ENCODE results near the gene LHX4. TPM values are rescaled to one million over a fixed set of nuclear protein-coding genes. Genes with fewer than 3 reads are reported as not detected.

The LHX4 gene
- total and polyA plus RNA-seq, 2 of the 4 experiments (the other 2 are of a cell fraction), result 0.05 to 0.18 TPM

- H4K8ac ChIP-seq (ENCODE audit: low read depth in 2 of 2, low read length in 2 of 2), result no peak overlapping the region
- peaks cover 93% of the 10 kb centered on the region for H3K36me3 ChIP-seq (ENCODE audit: control insufficient read depth, insufficient read depth, low read length)
- H3K14ac ChIP-seq (replicated peaks; ENCODE audit: low read depth, low read length), result no peak overlapping the region
- H2AK5ac ChIP-seq (ENCODE audit: low read depth, low read length), result no peak overlapping the region
- ChIA-PET CTCF (no interaction called here), POLR2A (ENCODE audit: unreplicated experiment) (no interaction called here)
- no peak overlapping the region for H2AK9ac ChIP-seq (replicated peaks; ENCODE audit: low read depth, low read length, poor library complexity)
- no peak overlapping the region for H2BK20ac ChIP-seq (ENCODE audit: low read depth, low read length)
- no peak overlapping the region for H3K23ac ChIP-seq (ENCODE audit: low read depth, low read length)
- no peaks in the 10 kb centered on the region for H3K9me3 ChIP-seq (ENCODE audit: control insufficient read depth, insufficient read depth, low read length)
- peaks cover 25% of the 10 kb centered on the region for H4K20me1 ChIP-seq (ENCODE audit: insufficient read depth, low read length)
- no peaks in the 10 kb centered on the region for H3K4me1 ChIP-seq (ENCODE audit: control insufficient read depth, insufficient read depth, low read length)
- peaks cover 8 to 51% of the 10 kb centered on the region in 2 experiments; a peak in 3 of 4 replicates for H3K79me1 ChIP-seq (ENCODE audit: low read depth in 1 of 2, low read length in 2 of 2)
- 98% methylated on average over 9 of the region's 22 CpGs; no CpG with 5 or more reads in 1 of the 2 experiments for WGBS, 2 experiments (ENCODE audit: extremely low coverage in 2 of 2, insufficient read length in 1 of 2)
- no peak overlapping the region for H4K91ac ChIP-seq (ENCODE audit: insufficient read depth, low read depth, low read length)
- H3K56ac ChIP-seq (ENCODE audit: extremely low read depth, insufficient read depth, low read length), result no peak overlapping the region
- H3K4ac ChIP-seq (ENCODE audit: low read depth, low read length), result no peak overlapping the region
- no peak overlapping the region for H4K5ac ChIP-seq (ENCODE audit: low read depth, low read length)
- DNase-seq, result no peak
- H2BK15ac ChIP-seq (ENCODE audit: low read depth, low read length), result no peak overlapping the region
- H3K4me2 ChIP-seq (ENCODE audit: low read depth, low read length), result no peak overlapping the region
- H3K27ac ChIP-seq (ENCODE audit: insufficient read depth, low read length), result no peak overlapping the region
- H3K9ac ChIP-seq (ENCODE audit: low read depth, low read length), result no peak overlapping the region
- no peak overlapping the region for H2AFZ ChIP-seq (replicated peaks; ENCODE audit: low read length, poor library complexity)
- BruUV-seq (replicated peaks), result no TSS peak
- no peaks in the 10 kb centered on the region for H3K9me1 ChIP-seq (ENCODE audit: insufficient read depth, low read length)
- intact Hi-C loops (cut with micrococcal nuclease), result no loop called here
- no peaks in the 10 kb centered on the region for H3K27me3 ChIP-seq (ENCODE audit: control insufficient read depth, insufficient read depth, low read length)
- no peak overlapping the region for H3K18ac ChIP-seq (ENCODE audit: low read depth, low read length)
- dilution Hi-C loops (cut with HindIII; ENCODE audit: low sequenced_read_pairs, unreplicated experiment), result no loop called here
- H3K4me3 ChIP-seq (ENCODE audit: insufficient read depth, low read depth, low read length), result no peak overlapping the region
- H2BK120ac ChIP-seq (ENCODE audit: low read depth, low read length), result no peak overlapping the region
- in situ Hi-C loops (cut with MboI; ENCODE audit: low sequenced_read_pairs), result loop anchor here (10.0 kb wide), 1 partner anchor 308 kb away; the partner anchor contains the start of gene TOR1AIP2
- H2BK5ac ChIP-seq (ENCODE audit: low read depth, low read length, poor library complexity, severe bottlenecking), result no peak overlapping the region
- no peak for ATAC-seq (ENCODE audit: low read depth)
- TF ChIP-seq MXI1 (IDR thresholded peaks at IDR 0.05; ENCODE audit: borderline replicate concordance, low read depth, low read length), result no peak
- TF ChIP-seq RAD21 (IDR thresholded peaks at IDR 0.05; ENCODE audit: low read length), result no peak
- no peak for TF ChIP-seq CEBPB (IDR thresholded peaks at IDR 0.05; ENCODE audit: low read depth, low read length)
- no peak for TF ChIP-seq RCOR1 (IDR thresholded peaks at IDR 0.05; ENCODE audit: insufficient replicate concordance, low read length)
- no peak for TF ChIP-seq CHD1 (IDR thresholded peaks at IDR 0.05; ENCODE audit: low read depth, low read length)
- TF ChIP-seq FOS (IDR thresholded peaks at IDR 0.05; ENCODE audit: low read depth, low read length), result no peak
- no peak for TF ChIP-seq RFX5 (IDR thresholded peaks at IDR 0.05; ENCODE audit: low read depth, low read length)
- TF ChIP-seq ELK1 (IDR thresholded peaks at IDR 0.05; ENCODE audit: borderline replicate concordance, low read depth, low read length), result no peak
- no peak for TF ChIP-seq NFE2L2 (IDR thresholded peaks at IDR 0.05; ENCODE audit: low read depth, low read length)
- TF ChIP-seq POLR2A (IDR thresholded peaks at IDR 0.05; ENCODE audit: low read depth, low read length), result no peak
- no peak for TF ChIP-seq CTCF (conservative IDR thresholded peaks at IDR 0.05; ENCODE audit: low read depth, low read length)
- TF ChIP-seq SMC3 (IDR thresholded peaks at IDR 0.05; ENCODE audit: low read depth, low read length), result no peak
- TF ChIP-seq USF2 (IDR thresholded peaks at IDR 0.05; ENCODE audit: low read depth, low read length), result no peak
- no peak for TF ChIP-seq MAFK (IDR thresholded peaks at IDR 0.05; ENCODE audit: low read depth, low read length)
- no peak for TF ChIP-seq BHLHE40 (IDR thresholded peaks at IDR 0.05; ENCODE audit: low read depth, low read length)
- no peak for TF ChIP-seq MAZ (IDR thresholded peaks at IDR 0.05; ENCODE audit: borderline replicate concordance, low read depth, low read length)
These were observed 47.3 kb upstream of the LHX4 start for GRCh38 chr1:180182643-180183311.

Measured in IMR-90 (cell line).